ENCODE data around the gene HDAC9. TPM values are rescaled to one million over a fixed set of nuclear protein-coding genes. Genes with fewer than 3 reads are reported as not detected.

The HDAC9 gene
- total and polyA plus RNA-seq, 2 of the 13 experiments (the other 11 are each of a cell fraction or from before 2014, with no cell fraction given), result 0.05 to 0.07 TPM

GRCh38 chr7:18896343-18896975 is 400.9 kb downstream of the HDAC9 start:
- H3K79me2 ChIP-seq (ENCODE audit: insufficient read depth, low read length), result no peaks in the 10 kb centered on the region
- in situ Hi-C loops (cut with HindIII; ENCODE audit: extremely low pct_ligation_motif_present, low pct_unique_long_range_greater_than_20kb), result no loop called here

GRCh38 chr7:18900236-18900635 is 404.7 kb downstream of the HDAC9 start:
- WGBS (ENCODE audit: low lambda C conversion rate), result 0% methylated on average over 2 of the region's 3 CpGs
- no peaks in the 10 kb centered on the region for H3K36me3 ChIP-seq (replicated peaks in 1 of 2; ENCODE audit: control insufficient read depth in 1 of 2, insufficient read depth in 2 of 2, low read length in 2 of 2)
- H3K9ac ChIP-seq (ENCODE audit: insufficient read depth, low read depth, low read length), result no peak overlapping the region
- in situ Hi-C loops (cut with HindIII; ENCODE audit: extremely low pct_ligation_motif_present, low pct_unique_long_range_greater_than_20kb) (no loop called here), intact Hi-C loops (cut with micrococcal nuclease; ENCODE audit: unreplicated experiment) (no loop called here)
- ATAC-seq, result no peak
- H3K4me1 ChIP-seq (ENCODE audit: insufficient read depth, low read length), result no peaks in the 10 kb centered on the region
- no TSS peak for BruUV-seq (replicated peaks)
- no peak for FAIRE-seq
- no peak overlapping the region for H3K27ac ChIP-seq (ENCODE audit: extremely low read length, insufficient read depth, low read length)
- no peaks in the 10 kb centered on the region for H3K79me2 ChIP-seq (ENCODE audit: insufficient read depth, low read length)
- H2AFZ ChIP-seq (ENCODE audit: low read length), result no peak overlapping the region
- H4K20me1 ChIP-seq (ENCODE audit: insufficient read depth, low read length), result no peaks in the 10 kb centered on the region
- H3K4me3 ChIP-seq (replicated peaks in 1 of 3; ENCODE audit: insufficient read depth in 1 of 3, low read depth in 2 of 3, low read length in 3 of 3), result no peak overlapping the region
- ChIA-PET CTCF (ENCODE audit: low intra/inter-chr PET ratio, low total read pairs) (no interaction called here), POLR2A (no interaction called here)
- no peak overlapping the region for H3K4me2 ChIP-seq (ENCODE audit: low read depth, low read length)
- H3K9me3 ChIP-seq (ENCODE audit: low read length), result peaks cover 58% of the 10 kb centered on the region
- TF ChIP-seq ZSCAN30 (CRISPR knock-in tag; IDR thresholded peaks at IDR 0.05), result no peak
- TF ChIP-seq ZSCAN20 (CRISPR knock-in tag; IDR thresholded peaks at IDR 0.05; ENCODE audit: borderline replicate concordance), result no peak
- TF ChIP-seq ZNF607 (CRISPR knock-in tag; IDR thresholded peaks at IDR 0.05; ENCODE audit: borderline replicate concordance), result no peak
- TF ChIP-seq ZNF33A (CRISPR knock-in tag; IDR thresholded peaks at IDR 0.05; ENCODE audit: borderline replicate concordance), result no peak
- no peak for TF ChIP-seq CREB1 (IDR thresholded peaks at IDR 0.05)
- TF ChIP-seq CREB1 (CRISPR knock-in tag; IDR thresholded peaks at IDR 0.05), result no peak
- no peak for TF ChIP-seq ZNF644 (CRISPR knock-in tag; IDR thresholded peaks at IDR 0.05; ENCODE audit: low read depth)
- no peak for TF ChIP-seq HIC2 (CRISPR knock-in tag; IDR thresholded peaks at IDR 0.05; ENCODE audit: low read depth)
- no peak for TF ChIP-seq ZBTB43 (CRISPR knock-in tag; conservative IDR thresholded peaks at IDR 0.05)
- TF ChIP-seq ZNF691 (CRISPR knock-in tag; IDR thresholded peaks at IDR 0.05; ENCODE audit: borderline replicate concordance, low read depth), result no peak
- TF ChIP-seq KLF12 (CRISPR knock-in tag; IDR thresholded peaks at IDR 0.05; ENCODE audit: borderline replicate concordance), result no peak
- no peak for DNase-seq (ENCODE audit: low spot score)
- no peaks in the 10 kb centered on the region for H3K27me3 ChIP-seq (ENCODE audit: control insufficient read depth in 1 of 2, insufficient read depth in 2 of 2, low read length in 2 of 2)

More at GRCh38 chr7:18896343-18896975, 400.9 kb downstream of the HDAC9 start:
- ATAC-seq (no peak), DNase-seq (ENCODE audit: low spot score) (no peak), FAIRE-seq (no peak)
- Histone ChIP-seq H3K36me3 (replicated peaks in 1 of 2; ENCODE audit: control insufficient read depth in 1 of 2, insufficient read depth in 2 of 2, low read length in 2 of 2) (no peaks in the 10 kb centered on the region), H3K9ac (ENCODE audit: insufficient read depth, low read depth, low read length) (no peak overlapping the region), H3K4me3 (replicated peaks in 1 of 3; ENCODE audit: insufficient read depth in 1 of 3, low read depth in 2 of 3, low read length in 3 of 3) (no peak overlapping the region), H3K27ac (ENCODE audit: extremely low read length, insufficient read depth, low read length) (no peak overlapping the region), H2AFZ (ENCODE audit: low read length) (no peak overlapping the region), H3K4me1 (ENCODE audit: insufficient read depth, low read length) (no peaks in the 10 kb centered on the region), H4K20me1 (ENCODE audit: insufficient read depth, low read length) (no peaks in the 10 kb centered on the region), H3K4me2 (ENCODE audit: low read depth, low read length) (no peak overlapping the region), H3K27me3 (ENCODE audit: control insufficient read depth in 1 of 2, insufficient read depth in 2 of 2, low read length in 2 of 2) (no peaks in the 10 kb centered on the region), H3K9me3 (ENCODE audit: low read length) (peaks cover 62% of the 10 kb centered on the region)
- ChIA-PET CTCF (ENCODE audit: low intra/inter-chr PET ratio, low total read pairs) (no interaction called here), POLR2A (no interaction called here)
- 0% methylated on average over 2 of the region's 2 CpGs for WGBS (ENCODE audit: low lambda C conversion rate)
- no TSS peak for BruUV-seq (replicated peaks)
- no peak for TF ChIP-seq ZNF878 (CRISPR knock-in tag; IDR thresholded peaks at IDR 0.05)
- intact Hi-C loops (cut with micrococcal nuclease; ENCODE audit: unreplicated experiment), result no loop called here
